ENCODE results near the gene BBS2.

DNA sequence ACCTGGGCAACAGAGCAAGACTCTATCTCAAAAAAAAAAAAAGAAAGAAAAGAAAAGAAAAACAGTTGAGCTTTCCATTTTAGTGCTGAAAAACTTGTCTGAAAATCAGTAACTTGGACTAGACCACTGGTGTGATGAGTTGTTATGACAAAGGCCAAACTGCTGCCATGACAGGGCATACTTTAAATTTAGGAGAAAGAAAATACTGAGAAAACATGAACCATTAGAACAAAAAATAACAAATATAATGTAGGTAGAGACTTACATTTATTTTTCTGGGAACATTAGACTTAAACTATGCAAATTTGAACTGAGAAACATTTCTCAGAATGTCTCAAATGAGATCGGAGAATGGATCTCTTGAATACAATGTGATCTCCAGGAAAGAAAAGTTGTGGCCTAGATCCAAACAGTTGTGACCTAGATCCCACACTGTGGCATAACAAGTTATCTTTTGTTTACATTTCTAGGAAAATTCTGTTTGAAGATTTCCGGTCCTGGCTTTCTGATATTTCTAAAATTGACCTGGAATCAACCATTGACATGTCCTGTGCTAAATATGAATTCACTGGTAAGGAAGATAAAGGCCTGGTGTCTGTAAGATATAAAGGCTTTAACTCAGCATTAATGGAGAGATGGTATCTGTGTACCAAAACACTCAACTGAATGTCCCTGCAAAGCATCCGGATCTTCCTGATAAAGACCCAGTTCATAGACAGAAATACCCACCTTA, 57.6 kb downstream of the BBS2 start:
- no peak for TF ChIP-seq CTCF (IDR thresholded peaks at IDR 0.05)
- no peak for TF ChIP-seq POLR2A (IDR thresholded peaks at IDR 0.05)

All from body of pancreas (tissue), 4 donors.